Astrocyte (in vitro differentiated cells and primary cell): Measurements from ENCODE around the gene RBP4. TPM values are rescaled to one million over a fixed set of nuclear protein-coding genes. Genes with fewer than 3 reads are reported as not detected.

Experiments
- DNase-seq: peaks from one replicate; pipeline ENCODE4 v3.0.0-alpha.2; 2010; ENCODE audit warnings: low read depth
- FAIRE-seq: peaks from 2 replicates; lab custom pipeline; 2011; peaks lifted over from hg19 to GRCh38; lab: Jason Lieb, UNC
- H2AFZ ChIP-seq: 2 replicates; pipeline ENCODE4 v1.6.0; 2012; ENCODE audit warnings: low read depth, low read length, inconsistent platforms
- H3K27ac ChIP-seq: 2 replicates; pipeline ENCODE4 v1.5.1; 2011; ENCODE audit warnings: low read depth, low read length, inconsistent platforms
- H3K27me3 ChIP-seq: 2 replicates; pipeline ENCODE4 v1.6.0; 2011; ENCODE audit warnings: low read length, inconsistent platforms; ENCODE audit not compliant: insufficient read depth
- H3K36me3 ChIP-seq: 2 replicates; pipeline ENCODE4 v1.5.1; 2011; ENCODE audit warnings: low read length, inconsistent platforms; ENCODE audit not compliant: insufficient read depth
- H3K4me1 ChIP-seq: 2 replicates; pipeline ENCODE4 v1.5.1; 2011; ENCODE audit warnings: low read length, inconsistent platforms; ENCODE audit not compliant: insufficient read depth
- H3K4me2 ChIP-seq: 2 replicates; pipeline ENCODE4 v1.6.0; 2012; ENCODE audit warnings: low read length, inconsistent platforms
- H3K4me3 ChIP-seq: 2 replicates; pipeline ENCODE4 v1.5.1; 2011; ENCODE audit warnings: low read depth, mild to moderate bottlenecking, low read length, inconsistent platforms; ENCODE audit not compliant: insufficient read depth
- H3K79me2 ChIP-seq: 2 replicates; pipeline ENCODE4 v1.6.0; 2012; ENCODE audit warnings: mild to moderate bottlenecking, low read length, inconsistent platforms; ENCODE audit not compliant: insufficient read depth
- H3K9ac ChIP-seq: 2 replicates; pipeline ENCODE4 v1.6.0; 2012; ENCODE audit warnings: mild to moderate bottlenecking, low read length, inconsistent platforms
- H3K9me3 ChIP-seq: 2 replicates; pipeline ENCODE4 v1.5.1; 2012; ENCODE audit warnings: low read depth, mild to moderate bottlenecking, low read length, inconsistent platforms; ENCODE audit not compliant: insufficient read depth
- H4K20me1 ChIP-seq: 2 replicates; pipeline ENCODE4 v1.6.0; 2012; ENCODE audit warnings: low read length, inconsistent platforms; ENCODE audit not compliant: insufficient read depth
- H3K27ac Mint-ChIP-seq: one replicate; pipeline ENCODE4 v1.8.0; 2021; ENCODE audit warnings: mild to moderate bottlenecking, mixed read lengths; ENCODE audit not compliant: unreplicated experiment
- H3K27me3 Mint-ChIP-seq: one replicate; pipeline ENCODE4 v1.8.0; 2021; ENCODE audit warnings: low read depth, mixed read lengths; ENCODE audit not compliant: unreplicated experiment
- H3K36me3 Mint-ChIP-seq: one replicate; pipeline ENCODE4 v1.8.0; 2021; ENCODE audit warnings: low read depth, mixed read lengths; ENCODE audit not compliant: unreplicated experiment
- H3K4me1 Mint-ChIP-seq: one replicate; pipeline ENCODE4 v1.8.0; 2021; ENCODE audit warnings: low read depth, mixed read lengths; ENCODE audit not compliant: unreplicated experiment
- H3K4me3 Mint-ChIP-seq: one replicate; pipeline ENCODE4 v1.8.0; 2021; ENCODE audit warnings: mild to moderate bottlenecking, moderate library complexity, mixed read lengths; ENCODE audit not compliant: unreplicated experiment
- H3K9me3 Mint-ChIP-seq: one replicate; pipeline ENCODE4 v1.8.0; 2021; ENCODE audit warnings: mild to moderate bottlenecking, mixed read lengths; ENCODE audit not compliant: unreplicated experiment
- CTCF ChIP-seq: IDR thresholded peaks from 2 replicates; pipeline ENCODE4 v1.5.1; 2011; ENCODE audit warnings: low read depth, mild to moderate bottlenecking, inconsistent platforms, low read length, moderate library complexity; ENCODE audit not compliant: insufficient read depth
- EZH2 ChIP-seq: IDR thresholded peaks from 2 replicates; pipeline ENCODE4 v1.6.1; 2012; ENCODE audit warnings: mild to moderate bottlenecking, low read length, inconsistent platforms; ENCODE audit not compliant: insufficient read depth
- total RNA-seq: library from RNA; stranded (reverse); gene quantifications from 2 replicates; pipeline ENCODE4 v1.2.1, GENCODE V29; 2021

RBP4 gene
- total RNA-seq, 1 donor from 2014 or later, result 0.27 TPM

GRCh38 chr10:93601774-93602162 is 733 bp upstream of the RBP4 start:
- Histone ChIP-seq H3K36me3 (no peaks in the 10 kb centered on the region), H3K9ac (no peak overlapping the region), H3K9me3 (no peaks in the 10 kb centered on the region), H3K4me1 (peaks cover 5% of the 10 kb centered on the region), H4K20me1 (no peaks in the 10 kb centered on the region), H3K27ac (no peak overlapping the region), H3K4me3 (no peak overlapping the region), H3K4me2 (peak overlapping the region; percentile 77), H3K27me3 (peaks cover 40% of the 10 kb centered on the region), H2AFZ (no peak overlapping the region), H3K79me2 (no peaks in the 10 kb centered on the region)
- FAIRE-seq (peak; percentile 17), DNase-seq (no peak)
- peaks cover 63% of the 10 kb centered on the region for H3K27me3 Mint-ChIP-seq
- no peaks in the 10 kb centered on the region for H3K36me3 Mint-ChIP-seq
- TF ChIP-seq EZH2, result no peak
- no peak for TF ChIP-seq CTCF
- H3K4me3 Mint-ChIP-seq, result peak overlapping the region; percentile 40
- H3K4me1 Mint-ChIP-seq, result no peaks in the 10 kb centered on the region
- H3K27ac Mint-ChIP-seq, result no peak overlapping the region
- peaks cover 4% of the 10 kb centered on the region for H3K9me3 Mint-ChIP-seq

GRCh38 chr10:93600446-93601145 is 439 bp downstream of the RBP4 start:
- no peak overlapping the region for H3K27ac ChIP-seq
- DNase-seq (peak; percentile 46), FAIRE-seq (no peak)
- peak overlapping the region; percentile 44 for H2AFZ ChIP-seq
- no peaks in the 10 kb centered on the region for H4K20me1 ChIP-seq
- Mint-ChIP-seq H3K9me3 (no peaks in the 10 kb centered on the region), H3K4me3 (peak overlapping the region; percentile 67), H3K4me1 (peaks cover 2% of the 10 kb centered on the region), H3K27ac (no peak overlapping the region), H3K36me3 (no peaks in the 10 kb centered on the region), H3K27me3 (peaks cover 55% of the 10 kb centered on the region)
- no peak overlapping the region for H3K4me3 ChIP-seq
- H3K9me3 ChIP-seq, result no peaks in the 10 kb centered on the region
- peaks cover 5% of the 10 kb centered on the region for H3K4me1 ChIP-seq
- TF ChIP-seq EZH2 (no peak), CTCF (no peak)
- H3K79me2 ChIP-seq, result no peaks in the 10 kb centered on the region
- no peak overlapping the region for H3K9ac ChIP-seq
- no peaks in the 10 kb centered on the region for H3K36me3 ChIP-seq
- H3K27me3 ChIP-seq, result peaks cover 40% of the 10 kb centered on the region
- H3K4me2 ChIP-seq, result peak overlapping the region; percentile 77

- no peak overlapping the region for H3K27ac ChIP-seq
- Mint-ChIP-seq H3K36me3 (no peaks in the 10 kb centered on the region), H3K4me1 (peaks cover 5% of the 10 kb centered on the region), H3K27ac (no peak overlapping the region), H3K4me3 (peak overlapping the region; percentile 62), H3K27me3 (peaks cover 58% of the 10 kb centered on the region), H3K9me3 (no peaks in the 10 kb centered on the region)
- H2AFZ ChIP-seq, result no peak overlapping the region
- TF ChIP-seq EZH2 (no peak), CTCF (no peak)
- no peaks in the 10 kb centered on the region for H3K9me3 ChIP-seq
- no peak overlapping the region for H3K9ac ChIP-seq
- H3K36me3 ChIP-seq, result no peaks in the 10 kb centered on the region
- no peak overlapping the region for H3K4me2 ChIP-seq
- H3K79me2 ChIP-seq, result no peaks in the 10 kb centered on the region
- peaks cover 40% of the 10 kb centered on the region for H3K27me3 ChIP-seq
- DNase-seq, result no peak
- H3K4me3 ChIP-seq, result no peak overlapping the region
- H3K4me1 ChIP-seq, result peaks cover 5% of the 10 kb centered on the region
- no peaks in the 10 kb centered on the region for H4K20me1 ChIP-seq
- FAIRE-seq, result no peak
Observed at GRCh38 chr10:93599778-93600177, 1.3 kb downstream of the RBP4 start.
